HFFc6 (cell line): Measurements from ENCODE around the gene CDX2. TPM values are rescaled to one million over a fixed set of nuclear protein-coding genes. Genes with fewer than 3 reads are reported as not detected.

ENCODE experiments used
- DNase-seq: peaks from one replicate; pipeline ENCODE4 v3.0.0-alpha.2; 2018
- H3K27ac Mint-ChIP-seq: 2 replicates; pipeline ENCODE4 v1.8.0; 2020; ENCODE audit warnings: mild to moderate bottlenecking, mixed read lengths
- H3K27me3 Mint-ChIP-seq: 2 replicates; pipeline ENCODE4 v1.8.0; 2021; ENCODE audit warnings: mild to moderate bottlenecking, moderate library complexity, mixed read lengths; ENCODE audit not compliant: insufficient read depth
- H3K36me3 Mint-ChIP-seq: 2 replicates; pipeline ENCODE4 v1.8.0; 2021; ENCODE audit warnings: low read depth, mixed read lengths
- H3K4me1 Mint-ChIP-seq: 2 replicates; pipeline ENCODE4 v1.8.0; 2020; ENCODE audit warnings: low read depth, mixed read lengths
- H3K4me3 Mint-ChIP-seq: 2 replicates; pipeline ENCODE4 v1.8.0; 2020; ENCODE audit warnings: mild to moderate bottlenecking, moderate library complexity, mixed read lengths
- H3K9me3 Mint-ChIP-seq: 2 replicates; pipeline ENCODE4 v1.8.0; 2020; ENCODE audit warnings: mild to moderate bottlenecking, mixed read lengths
- total RNA-seq, 6 experiments: library from RNA; stranded (reverse); fragmentation: NEBNext Ultra II Directional; extraction: Animal tissue kit (Norgen Biotek cat#: 25700); gene quantifications; 2 replicates in 1 of 6; 3 replicates in 5 of 6; pipeline ENCODE4 v1.2.3, GENCODE V29; 2021
- TF ChIP-seq, protein P1 (sequence below): fragments of 200-600 bp; sonication (generic); IDR thresholded peaks from 2 replicates; pipeline ENCODE4 v1.5.0; 2021; ENCODE audit warnings: antibody characterized with exemption, mild to moderate bottlenecking

Gene CDX2
- total RNA-seq, 6 experiments from 2014 or later, result not detected

DNA sequence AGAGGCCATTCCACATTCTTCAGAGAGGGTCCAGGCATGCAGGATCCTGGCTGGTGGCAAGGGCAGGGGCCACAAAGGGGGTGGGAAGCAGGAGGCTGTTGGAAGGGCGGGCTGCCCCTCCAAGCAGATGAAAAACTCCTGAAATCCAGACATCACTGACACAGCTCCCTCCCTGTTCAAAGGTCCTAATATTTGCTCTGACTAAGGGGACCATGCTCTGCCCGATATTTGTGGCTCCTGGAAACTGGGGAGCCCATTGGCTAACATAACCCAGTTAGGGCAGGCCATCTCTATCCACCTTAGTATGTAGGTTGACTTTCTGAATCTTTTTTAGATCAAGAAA lies 3.3 kb upstream of the CDX2 start:
- no peak overlapping the region for H3K4me3 Mint-ChIP-seq
- H3K27me3 Mint-ChIP-seq, result peaks cover 77% of the 10 kb centered on the region
- no peaks in the 10 kb centered on the region for H3K36me3 Mint-ChIP-seq
- H3K9me3 Mint-ChIP-seq, result peaks cover under 1% of the 10 kb centered on the region; the same call in 1 of the 2 replicates
- TF ChIP-seq, protein P1, sequence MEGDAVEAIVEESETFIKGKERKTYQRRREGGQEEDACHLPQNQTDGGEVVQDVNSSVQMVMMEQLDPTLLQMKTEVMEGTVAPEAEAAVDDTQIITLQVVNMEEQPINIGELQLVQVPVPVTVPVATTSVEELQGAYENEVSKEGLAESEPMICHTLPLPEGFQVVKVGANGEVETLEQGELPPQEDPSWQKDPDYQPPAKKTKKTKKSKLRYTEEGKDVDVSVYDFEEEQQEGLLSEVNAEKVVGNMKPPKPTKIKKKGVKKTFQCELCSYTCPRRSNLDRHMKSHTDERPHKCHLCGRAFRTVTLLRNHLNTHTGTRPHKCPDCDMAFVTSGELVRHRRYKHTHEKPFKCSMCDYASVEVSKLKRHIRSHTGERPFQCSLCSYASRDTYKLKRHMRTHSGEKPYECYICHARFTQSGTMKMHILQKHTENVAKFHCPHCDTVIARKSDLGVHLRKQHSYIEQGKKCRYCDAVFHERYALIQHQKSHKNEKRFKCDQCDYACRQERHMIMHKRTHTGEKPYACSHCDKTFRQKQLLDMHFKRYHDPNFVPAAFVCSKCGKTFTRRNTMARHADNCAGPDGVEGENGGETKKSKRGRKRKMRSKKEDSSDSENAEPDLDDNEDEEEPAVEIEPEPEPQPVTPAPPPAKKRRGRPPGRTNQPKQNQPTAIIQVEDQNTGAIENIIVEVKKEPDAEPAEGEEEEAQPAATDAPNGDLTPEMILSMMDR, result no peak
- no peak for DNase-seq
- no peaks in the 10 kb centered on the region for H3K4me1 Mint-ChIP-seq
- H3K27ac Mint-ChIP-seq, result no peak overlapping the region

DNA sequence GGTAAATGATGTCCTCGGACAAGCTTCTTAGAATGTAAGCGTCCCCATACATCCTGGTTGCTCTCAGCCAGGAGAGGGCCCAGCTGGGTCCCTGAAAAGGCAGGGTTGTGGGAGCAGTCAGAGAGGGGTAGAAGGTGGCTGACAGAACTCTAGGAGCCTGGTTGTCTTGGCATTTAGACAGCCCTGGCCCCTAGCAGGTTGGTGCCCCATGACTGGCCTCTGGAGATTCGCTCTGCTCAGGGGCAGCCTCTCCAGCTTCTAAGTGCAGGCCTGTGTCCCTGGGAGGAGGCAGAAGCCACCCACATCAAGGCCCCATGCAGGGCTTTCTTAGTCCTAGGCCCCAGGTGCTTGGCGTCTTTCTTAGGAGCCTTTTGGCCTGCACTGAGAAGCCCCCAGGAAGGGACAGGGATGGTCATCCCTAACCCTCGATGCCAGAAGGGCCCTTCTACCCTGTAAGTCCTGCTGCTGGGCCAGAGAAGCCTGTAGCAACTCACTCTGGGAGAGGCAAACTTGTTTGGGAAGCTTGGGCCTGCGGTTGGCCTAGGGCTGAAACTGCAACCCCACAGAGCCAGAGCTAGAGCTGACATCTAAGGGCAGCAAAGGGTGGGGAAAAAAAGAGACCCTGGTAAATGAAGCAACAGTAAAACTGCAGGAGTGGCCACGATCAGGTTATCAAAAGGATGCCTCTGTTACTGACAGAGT lies 2.8 kb upstream of the CDX2 start:
- H3K9me3 Mint-ChIP-seq, result no peaks in the 10 kb centered on the region
- H3K27me3 Mint-ChIP-seq, result peaks cover 77% of the 10 kb centered on the region
- H3K36me3 Mint-ChIP-seq, result no peaks in the 10 kb centered on the region
- no peak overlapping the region for H3K4me3 Mint-ChIP-seq
- H3K27ac Mint-ChIP-seq, result no peak overlapping the region
- no peak for DNase-seq
- TF ChIP-seq, protein P1, result no peak
- no peaks in the 10 kb centered on the region for H3K4me1 Mint-ChIP-seq

DNA sequence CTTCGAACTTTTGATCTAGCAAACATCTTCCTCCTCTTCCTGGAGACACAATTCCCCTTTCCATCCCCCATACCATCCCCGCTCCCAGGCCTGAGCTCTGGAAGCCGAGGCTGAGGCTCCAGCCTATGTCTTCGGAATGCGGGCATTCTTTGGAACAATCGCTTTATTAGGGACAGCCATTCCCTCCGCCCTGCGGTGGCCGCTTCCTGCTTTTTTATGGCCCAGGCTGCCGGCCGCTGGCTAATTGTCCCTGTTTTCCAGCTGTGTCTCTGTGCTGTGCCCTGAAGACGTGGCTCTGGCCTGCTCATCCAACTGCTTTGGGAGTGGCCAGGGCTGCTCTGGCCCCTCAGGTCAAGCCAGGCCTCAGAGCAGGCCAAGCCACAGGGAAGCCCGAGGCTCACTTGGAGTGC lies 2.1 kb upstream of the CDX2 start:
- Mint-ChIP-seq H3K27ac (no peak overlapping the region), H3K9me3 (no peaks in the 10 kb centered on the region), H3K36me3 (no peaks in the 10 kb centered on the region), H3K4me3 (no peak overlapping the region), H3K4me1 (no peaks in the 10 kb centered on the region), H3K27me3 (peaks cover 77% of the 10 kb centered on the region)
- TF ChIP-seq, protein P1, result no peak
- DNase-seq, result no peak

DNA sequence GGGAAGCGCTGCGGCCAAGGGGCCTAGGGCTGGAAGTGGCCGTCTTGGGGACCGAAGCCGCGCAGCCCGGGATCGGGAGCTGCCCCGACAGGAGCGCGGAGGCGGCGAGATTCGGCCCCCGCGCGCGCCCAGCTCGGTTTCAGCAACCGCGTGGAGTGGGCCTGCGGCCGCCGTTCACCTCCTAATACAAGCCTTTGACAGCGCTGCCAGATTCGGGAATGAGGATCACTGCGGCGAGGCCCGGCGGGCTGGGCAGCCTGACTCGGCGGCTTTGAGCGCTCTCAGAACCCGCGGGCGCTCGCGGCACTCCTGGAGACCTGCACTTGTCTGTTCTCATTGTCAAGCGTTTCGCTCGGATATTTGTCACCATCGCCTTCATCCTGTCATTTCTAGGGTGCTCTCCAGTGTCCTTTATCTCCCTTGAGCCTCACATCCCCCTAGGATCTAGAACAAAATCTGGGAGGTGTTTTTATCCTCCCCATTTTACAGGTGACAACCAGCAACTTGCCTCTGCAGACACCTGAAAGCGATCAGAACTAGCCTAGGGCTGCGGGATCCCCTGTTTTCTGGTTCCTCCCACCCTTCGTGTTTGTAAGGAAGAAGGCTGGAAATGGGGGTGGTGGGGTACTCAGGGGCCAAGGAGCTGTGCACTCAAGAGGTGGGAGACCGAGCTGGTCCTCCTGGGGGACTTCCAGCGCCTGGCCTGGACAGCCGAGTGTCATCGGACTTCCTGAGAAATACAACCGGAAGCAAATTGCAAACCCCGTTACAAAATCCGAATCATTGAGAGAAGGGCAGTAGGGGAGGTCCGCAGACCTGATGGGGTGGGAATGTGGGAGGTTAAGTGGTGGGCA lies 1.5 kb upstream of the CDX2 start:
- Mint-ChIP-seq H3K4me3 (no peak overlapping the region), H3K4me1 (no peaks in the 10 kb centered on the region), H3K27ac (no peak overlapping the region), H3K9me3 (no peaks in the 10 kb centered on the region), H3K27me3 (peaks cover 78% of the 10 kb centered on the region), H3K36me3 (no peaks in the 10 kb centered on the region)
- TF ChIP-seq, protein P1, result no peak
- no peak for DNase-seq

DNA sequence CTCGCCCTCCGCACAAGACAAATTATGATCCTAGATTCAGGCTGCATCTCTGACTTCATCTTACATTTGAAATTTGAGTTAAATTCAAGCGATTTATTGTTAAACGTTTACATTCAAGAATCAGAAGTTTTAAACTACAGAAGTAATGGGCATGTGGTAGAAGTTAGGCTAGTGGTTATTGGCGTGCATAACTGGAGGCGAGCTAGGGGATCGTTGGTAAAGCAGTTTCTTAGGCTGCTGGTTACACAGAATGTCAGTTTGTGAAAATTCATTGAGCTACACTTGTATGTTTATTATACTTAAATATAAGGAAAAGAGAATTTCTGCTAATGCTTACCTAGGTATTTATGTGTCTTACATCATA lies 733 bp upstream of the CDX2 start:
- H3K4me1 Mint-ChIP-seq, result no peaks in the 10 kb centered on the region
- DNase-seq, result no peak
- no peaks in the 10 kb centered on the region for H3K36me3 Mint-ChIP-seq
- no peaks in the 10 kb centered on the region for H3K9me3 Mint-ChIP-seq
- H3K27me3 Mint-ChIP-seq, result peaks cover 79% of the 10 kb centered on the region
- H3K27ac Mint-ChIP-seq, result no peak overlapping the region
- H3K4me3 Mint-ChIP-seq, result no peak overlapping the region
- TF ChIP-seq, protein P1, result no peak
